H1 (cell line): ENCODE measurements around the gene OSBPL2. TPM values are rescaled to one million over a fixed set of nuclear protein-coding genes. Genes with fewer than 3 reads are reported as not detected.

ENCODE experiments used
- KDM4A ChIP-seq: IDR thresholded peaks from one replicate; pipeline ENCODE4 v1.7.1; 2012; ENCODE audit warnings: low read depth, mild to moderate bottlenecking, moderate library complexity, low read length, inconsistent platforms; ENCODE audit not compliant: severe bottlenecking
- SIN3A ChIP-seq, 2 experiments: IDR thresholded peaks in 1 of 2; conservative IDR thresholded peaks in 1 of 2; 2 replicates each; pipeline ENCODE4 v1.6.1; 2011 to 2012; ENCODE audit warnings: low read length in 2 of 2, improper control_type of control experiment in 1 of 2, low read depth in 1 of 2, mild to moderate bottlenecking in 1 of 2
- TEAD4 ChIP-seq: IDR thresholded peaks from 2 replicates; pipeline ENCODE4 v1.6.1; 2012; ENCODE audit warnings: low read depth, low read length, inconsistent platforms, mixed read lengths
- polyA plus RNA-seq, 7 experiments: library from polyadenylated mRNA; depleted of rRNA in 3 of 7; stranded (reverse) in 5 of 7; unstranded in 2 of 7; fragments of >200 nt in 5 of 7; fragments of 200-250 nt in 2 of 7; gene quantifications; 1 replicate in 5 of 7; 2 replicates in 1 of 7; 4 replicates in 1 of 7; pipeline versions ENCODE4 v1.2.1 to v1.2.3, GENCODE V29; 2011 to 2013; ENCODE audit warnings: missing spikeins in 2 of 7, mixed read lengths in 2 of 7
- total RNA-seq: library from RNA; stranded (reverse); fragmentation: NEBNext Ultra II Directional; extraction: Animal tissue kit (Norgen Biotek cat#: 25700); gene quantifications from 2 replicates; pipeline ENCODE4 v1.2.1, GENCODE V29; 2021
- TF ChIP-seq, protein P1 (sequence below): fragments of 300-600 bp; sonication (generic); IDR thresholded peaks from 2 replicates; pipeline ENCODE4 v1.7.1; 2012; ENCODE audit warnings: low read length, moderate library complexity, mild to moderate bottlenecking, inconsistent platforms; ENCODE audit not compliant: insufficient replicate concordance

OSBPL2 gene
- total and polyA plus RNA-seq, 2 of the 8 experiments (the other 6 are each of a cell fraction or from before 2014, with no cell fraction given): 11.7 to 42.4 TPM

DNA sequence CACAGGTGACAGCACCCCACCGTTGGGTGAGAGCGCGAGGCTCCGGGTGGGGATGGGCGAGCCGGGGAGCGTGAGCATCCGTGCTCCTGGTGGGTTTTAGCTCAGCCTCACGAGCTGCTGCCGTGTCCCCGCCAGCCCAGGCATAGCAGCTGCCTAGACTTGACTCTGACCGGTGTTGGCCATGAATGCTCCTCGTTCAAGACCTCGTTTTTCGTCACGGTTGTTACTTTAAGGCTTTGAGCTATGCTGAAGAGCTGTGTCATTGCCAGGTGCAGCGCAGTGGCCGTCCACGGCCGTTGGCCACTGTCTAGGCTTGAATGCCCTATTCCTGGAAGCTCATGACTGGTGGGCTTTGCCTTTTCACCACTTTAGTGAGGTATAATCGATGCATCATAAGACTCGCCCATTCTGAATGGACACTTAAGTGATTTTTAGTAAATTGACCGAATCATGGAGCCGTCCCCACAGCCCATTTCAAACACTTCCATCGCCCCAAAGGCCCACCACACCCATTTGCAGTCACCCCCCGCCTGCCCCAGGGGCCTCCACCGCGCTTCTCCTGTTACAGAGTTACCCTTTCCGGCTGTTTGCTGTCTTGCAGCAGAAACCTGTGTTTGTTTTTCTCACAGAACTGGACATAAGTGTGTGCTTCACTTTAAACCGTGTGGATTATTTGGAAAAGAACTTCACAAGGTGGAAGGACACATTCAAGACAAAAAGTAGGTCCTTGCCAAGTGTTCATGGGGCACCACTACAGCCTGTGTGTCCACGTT, 43.0 kb downstream of the OSBPL2 start (continued):
- TF ChIP-seq, protein P1, sequence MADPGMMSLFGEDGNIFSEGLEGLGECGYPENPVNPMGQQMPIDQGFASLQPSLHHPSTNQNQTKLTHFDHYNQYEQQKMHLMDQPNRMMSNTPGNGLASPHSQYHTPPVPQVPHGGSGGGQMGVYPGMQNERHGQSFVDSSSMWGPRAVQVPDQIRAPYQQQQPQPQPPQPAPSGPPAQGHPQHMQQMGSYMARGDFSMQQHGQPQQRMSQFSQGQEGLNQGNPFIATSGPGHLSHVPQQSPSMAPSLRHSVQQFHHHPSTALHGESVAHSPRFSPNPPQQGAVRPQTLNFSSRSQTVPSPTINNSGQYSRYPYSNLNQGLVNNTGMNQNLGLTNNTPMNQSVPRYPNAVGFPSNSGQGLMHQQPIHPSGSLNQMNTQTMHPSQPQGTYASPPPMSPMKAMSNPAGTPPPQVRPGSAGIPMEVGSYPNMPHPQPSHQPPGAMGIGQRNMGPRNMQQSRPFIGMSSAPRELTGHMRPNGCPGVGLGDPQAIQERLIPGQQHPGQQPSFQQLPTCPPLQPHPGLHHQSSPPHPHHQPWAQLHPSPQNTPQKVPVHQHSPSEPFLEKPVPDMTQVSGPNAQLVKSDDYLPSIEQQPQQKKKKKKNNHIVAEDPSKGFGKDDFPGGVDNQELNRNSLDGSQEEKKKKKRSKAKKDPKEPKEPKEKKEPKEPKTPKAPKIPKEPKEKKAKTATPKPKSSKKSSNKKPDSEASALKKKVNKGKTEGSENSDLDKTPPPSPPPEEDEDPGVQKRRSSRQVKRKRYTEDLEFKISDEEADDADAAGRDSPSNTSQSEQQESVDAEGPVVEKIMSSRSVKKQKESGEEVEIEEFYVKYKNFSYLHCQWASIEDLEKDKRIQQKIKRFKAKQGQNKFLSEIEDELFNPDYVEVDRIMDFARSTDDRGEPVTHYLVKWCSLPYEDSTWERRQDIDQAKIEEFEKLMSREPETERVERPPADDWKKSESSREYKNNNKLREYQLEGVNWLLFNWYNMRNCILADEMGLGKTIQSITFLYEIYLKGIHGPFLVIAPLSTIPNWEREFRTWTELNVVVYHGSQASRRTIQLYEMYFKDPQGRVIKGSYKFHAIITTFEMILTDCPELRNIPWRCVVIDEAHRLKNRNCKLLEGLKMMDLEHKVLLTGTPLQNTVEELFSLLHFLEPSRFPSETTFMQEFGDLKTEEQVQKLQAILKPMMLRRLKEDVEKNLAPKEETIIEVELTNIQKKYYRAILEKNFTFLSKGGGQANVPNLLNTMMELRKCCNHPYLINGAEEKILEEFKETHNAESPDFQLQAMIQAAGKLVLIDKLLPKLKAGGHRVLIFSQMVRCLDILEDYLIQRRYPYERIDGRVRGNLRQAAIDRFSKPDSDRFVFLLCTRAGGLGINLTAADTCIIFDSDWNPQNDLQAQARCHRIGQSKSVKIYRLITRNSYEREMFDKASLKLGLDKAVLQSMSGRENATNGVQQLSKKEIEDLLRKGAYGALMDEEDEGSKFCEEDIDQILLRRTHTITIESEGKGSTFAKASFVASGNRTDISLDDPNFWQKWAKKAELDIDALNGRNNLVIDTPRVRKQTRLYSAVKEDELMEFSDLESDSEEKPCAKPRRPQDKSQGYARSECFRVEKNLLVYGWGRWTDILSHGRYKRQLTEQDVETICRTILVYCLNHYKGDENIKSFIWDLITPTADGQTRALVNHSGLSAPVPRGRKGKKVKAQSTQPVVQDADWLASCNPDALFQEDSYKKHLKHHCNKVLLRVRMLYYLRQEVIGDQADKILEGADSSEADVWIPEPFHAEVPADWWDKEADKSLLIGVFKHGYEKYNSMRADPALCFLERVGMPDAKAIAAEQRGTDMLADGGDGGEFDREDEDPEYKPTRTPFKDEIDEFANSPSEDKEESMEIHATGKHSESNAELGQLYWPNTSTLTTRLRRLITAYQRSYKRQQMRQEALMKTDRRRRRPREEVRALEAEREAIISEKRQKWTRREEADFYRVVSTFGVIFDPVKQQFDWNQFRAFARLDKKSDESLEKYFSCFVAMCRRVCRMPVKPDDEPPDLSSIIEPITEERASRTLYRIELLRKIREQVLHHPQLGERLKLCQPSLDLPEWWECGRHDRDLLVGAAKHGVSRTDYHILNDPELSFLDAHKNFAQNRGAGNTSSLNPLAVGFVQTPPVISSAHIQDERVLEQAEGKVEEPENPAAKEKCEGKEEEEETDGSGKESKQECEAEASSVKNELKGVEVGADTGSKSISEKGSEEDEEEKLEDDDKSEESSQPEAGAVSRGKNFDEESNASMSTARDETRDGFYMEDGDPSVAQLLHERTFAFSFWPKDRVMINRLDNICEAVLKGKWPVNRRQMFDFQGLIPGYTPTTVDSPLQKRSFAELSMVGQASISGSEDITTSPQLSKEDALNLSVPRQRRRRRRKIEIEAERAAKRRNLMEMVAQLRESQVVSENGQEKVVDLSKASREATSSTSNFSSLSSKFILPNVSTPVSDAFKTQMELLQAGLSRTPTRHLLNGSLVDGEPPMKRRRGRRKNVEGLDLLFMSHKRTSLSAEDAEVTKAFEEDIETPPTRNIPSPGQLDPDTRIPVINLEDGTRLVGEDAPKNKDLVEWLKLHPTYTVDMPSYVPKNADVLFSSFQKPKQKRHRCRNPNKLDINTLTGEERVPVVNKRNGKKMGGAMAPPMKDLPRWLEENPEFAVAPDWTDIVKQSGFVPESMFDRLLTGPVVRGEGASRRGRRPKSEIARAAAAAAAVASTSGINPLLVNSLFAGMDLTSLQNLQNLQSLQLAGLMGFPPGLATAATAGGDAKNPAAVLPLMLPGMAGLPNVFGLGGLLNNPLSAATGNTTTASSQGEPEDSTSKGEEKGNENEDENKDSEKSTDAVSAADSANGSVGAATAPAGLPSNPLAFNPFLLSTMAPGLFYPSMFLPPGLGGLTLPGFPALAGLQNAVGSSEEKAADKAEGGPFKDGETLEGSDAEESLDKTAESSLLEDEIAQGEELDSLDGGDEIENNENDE: no peak
- TF ChIP-seq TEAD4: no peak
- no peak for TF ChIP-seq SIN3A (conservative IDR thresholded peaks at IDR 0.05 in 1 of 2, IDR thresholded peaks at IDR 0.05 in 1 of 2; ENCODE audit: low read depth in 1 of 2, low read length in 2 of 2)
- TF ChIP-seq KDM4A: no peak
